Measurements from ENCODE around the gene STX7.

DNA sequence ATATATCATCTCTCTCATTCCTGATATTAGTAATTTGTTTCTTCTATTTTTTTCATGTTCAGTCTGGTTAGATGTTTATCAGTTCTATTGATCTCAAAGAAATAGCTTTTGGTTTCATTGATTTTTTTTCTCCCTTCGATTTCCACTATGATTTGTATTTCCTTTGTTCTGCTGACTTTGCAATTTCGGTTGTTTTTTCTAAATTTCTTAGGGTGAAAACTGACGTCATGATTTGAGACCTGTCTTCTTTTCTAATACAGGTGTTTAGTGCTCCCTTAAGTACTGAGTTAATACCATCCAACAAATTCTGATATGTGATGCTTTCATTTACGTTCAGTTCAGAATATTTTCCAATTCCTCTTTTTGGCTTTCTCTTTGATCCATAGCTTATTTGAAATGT is 25.2 kb downstream of the STX7 start:
- TF ChIP-seq, protein P1, sequence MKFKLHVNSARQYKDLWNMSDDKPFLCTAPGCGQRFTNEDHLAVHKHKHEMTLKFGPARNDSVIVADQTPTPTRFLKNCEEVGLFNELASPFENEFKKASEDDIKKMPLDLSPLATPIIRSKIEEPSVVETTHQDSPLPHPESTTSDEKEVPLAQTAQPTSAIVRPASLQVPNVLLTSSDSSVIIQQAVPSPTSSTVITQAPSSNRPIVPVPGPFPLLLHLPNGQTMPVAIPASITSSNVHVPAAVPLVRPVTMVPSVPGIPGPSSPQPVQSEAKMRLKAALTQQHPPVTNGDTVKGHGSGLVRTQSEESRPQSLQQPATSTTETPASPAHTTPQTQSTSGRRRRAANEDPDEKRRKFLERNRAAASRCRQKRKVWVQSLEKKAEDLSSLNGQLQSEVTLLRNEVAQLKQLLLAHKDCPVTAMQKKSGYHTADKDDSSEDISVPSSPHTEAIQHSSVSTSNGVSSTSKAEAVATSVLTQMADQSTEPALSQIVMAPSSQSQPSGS (CRISPR knock-in tag; IDR thresholded peaks at IDR 0.05; ENCODE audit: borderline replicate concordance, low read depth) = no peak
- no peak for TF ChIP-seq TEAD4 (CRISPR knock-in tag; IDR thresholded peaks at IDR 0.05)
- no peak for TF ChIP-seq HMGA2 (CRISPR knock-in tag; IDR thresholded peaks at IDR 0.05)
- no peak for TF ChIP-seq CREB1 (CRISPR knock-in tag; IDR thresholded peaks at IDR 0.05)
- TF ChIP-seq, protein P2, sequence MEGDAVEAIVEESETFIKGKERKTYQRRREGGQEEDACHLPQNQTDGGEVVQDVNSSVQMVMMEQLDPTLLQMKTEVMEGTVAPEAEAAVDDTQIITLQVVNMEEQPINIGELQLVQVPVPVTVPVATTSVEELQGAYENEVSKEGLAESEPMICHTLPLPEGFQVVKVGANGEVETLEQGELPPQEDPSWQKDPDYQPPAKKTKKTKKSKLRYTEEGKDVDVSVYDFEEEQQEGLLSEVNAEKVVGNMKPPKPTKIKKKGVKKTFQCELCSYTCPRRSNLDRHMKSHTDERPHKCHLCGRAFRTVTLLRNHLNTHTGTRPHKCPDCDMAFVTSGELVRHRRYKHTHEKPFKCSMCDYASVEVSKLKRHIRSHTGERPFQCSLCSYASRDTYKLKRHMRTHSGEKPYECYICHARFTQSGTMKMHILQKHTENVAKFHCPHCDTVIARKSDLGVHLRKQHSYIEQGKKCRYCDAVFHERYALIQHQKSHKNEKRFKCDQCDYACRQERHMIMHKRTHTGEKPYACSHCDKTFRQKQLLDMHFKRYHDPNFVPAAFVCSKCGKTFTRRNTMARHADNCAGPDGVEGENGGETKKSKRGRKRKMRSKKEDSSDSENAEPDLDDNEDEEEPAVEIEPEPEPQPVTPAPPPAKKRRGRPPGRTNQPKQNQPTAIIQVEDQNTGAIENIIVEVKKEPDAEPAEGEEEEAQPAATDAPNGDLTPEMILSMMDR (IDR thresholded peaks at IDR 0.05) = no peak
- TF ChIP-seq, protein P3, sequence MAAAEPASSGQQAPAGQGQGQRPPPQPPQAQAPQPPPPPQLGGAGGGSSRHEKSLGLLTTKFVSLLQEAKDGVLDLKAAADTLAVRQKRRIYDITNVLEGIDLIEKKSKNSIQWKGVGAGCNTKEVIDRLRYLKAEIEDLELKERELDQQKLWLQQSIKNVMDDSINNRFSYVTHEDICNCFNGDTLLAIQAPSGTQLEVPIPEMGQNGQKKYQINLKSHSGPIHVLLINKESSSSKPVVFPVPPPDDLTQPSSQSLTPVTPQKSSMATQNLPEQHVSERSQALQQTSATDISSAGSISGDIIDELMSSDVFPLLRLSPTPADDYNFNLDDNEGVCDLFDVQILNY (CRISPR knock-in tag; IDR thresholded peaks at IDR 0.05) = no peak
- TF ChIP-seq, protein P4, sequence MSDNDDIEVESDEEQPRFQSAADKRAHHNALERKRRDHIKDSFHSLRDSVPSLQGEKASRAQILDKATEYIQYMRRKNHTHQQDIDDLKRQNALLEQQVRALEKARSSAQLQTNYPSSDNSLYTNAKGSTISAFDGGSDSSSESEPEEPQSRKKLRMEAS (CRISPR knock-in tag; IDR thresholded peaks at IDR 0.05) = no peak
- TF ChIP-seq NR1H2 (CRISPR knock-in tag; IDR thresholded peaks at IDR 0.05) = no peak
- TF ChIP-seq ZNF317 (CRISPR knock-in tag; IDR thresholded peaks at IDR 0.05; ENCODE audit: borderline replicate concordance, low read depth) = no peak
- TF ChIP-seq, protein P5, sequence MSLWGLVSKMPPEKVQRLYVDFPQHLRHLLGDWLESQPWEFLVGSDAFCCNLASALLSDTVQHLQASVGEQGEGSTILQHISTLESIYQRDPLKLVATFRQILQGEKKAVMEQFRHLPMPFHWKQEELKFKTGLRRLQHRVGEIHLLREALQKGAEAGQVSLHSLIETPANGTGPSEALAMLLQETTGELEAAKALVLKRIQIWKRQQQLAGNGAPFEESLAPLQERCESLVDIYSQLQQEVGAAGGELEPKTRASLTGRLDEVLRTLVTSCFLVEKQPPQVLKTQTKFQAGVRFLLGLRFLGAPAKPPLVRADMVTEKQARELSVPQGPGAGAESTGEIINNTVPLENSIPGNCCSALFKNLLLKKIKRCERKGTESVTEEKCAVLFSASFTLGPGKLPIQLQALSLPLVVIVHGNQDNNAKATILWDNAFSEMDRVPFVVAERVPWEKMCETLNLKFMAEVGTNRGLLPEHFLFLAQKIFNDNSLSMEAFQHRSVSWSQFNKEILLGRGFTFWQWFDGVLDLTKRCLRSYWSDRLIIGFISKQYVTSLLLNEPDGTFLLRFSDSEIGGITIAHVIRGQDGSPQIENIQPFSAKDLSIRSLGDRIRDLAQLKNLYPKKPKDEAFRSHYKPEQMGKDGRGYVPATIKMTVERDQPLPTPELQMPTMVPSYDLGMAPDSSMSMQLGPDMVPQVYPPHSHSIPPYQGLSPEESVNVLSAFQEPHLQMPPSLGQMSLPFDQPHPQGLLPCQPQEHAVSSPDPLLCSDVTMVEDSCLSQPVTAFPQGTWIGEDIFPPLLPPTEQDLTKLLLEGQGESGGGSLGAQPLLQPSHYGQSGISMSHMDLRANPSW (CRISPR knock-in tag; conservative IDR thresholded peaks at IDR 0.05; ENCODE audit: low read depth) = no peak
- no peak for TF ChIP-seq NR3C1 (CRISPR knock-in tag; conservative IDR thresholded peaks at IDR 0.05; ENCODE audit: low read depth)
- TF ChIP-seq, protein P6, sequence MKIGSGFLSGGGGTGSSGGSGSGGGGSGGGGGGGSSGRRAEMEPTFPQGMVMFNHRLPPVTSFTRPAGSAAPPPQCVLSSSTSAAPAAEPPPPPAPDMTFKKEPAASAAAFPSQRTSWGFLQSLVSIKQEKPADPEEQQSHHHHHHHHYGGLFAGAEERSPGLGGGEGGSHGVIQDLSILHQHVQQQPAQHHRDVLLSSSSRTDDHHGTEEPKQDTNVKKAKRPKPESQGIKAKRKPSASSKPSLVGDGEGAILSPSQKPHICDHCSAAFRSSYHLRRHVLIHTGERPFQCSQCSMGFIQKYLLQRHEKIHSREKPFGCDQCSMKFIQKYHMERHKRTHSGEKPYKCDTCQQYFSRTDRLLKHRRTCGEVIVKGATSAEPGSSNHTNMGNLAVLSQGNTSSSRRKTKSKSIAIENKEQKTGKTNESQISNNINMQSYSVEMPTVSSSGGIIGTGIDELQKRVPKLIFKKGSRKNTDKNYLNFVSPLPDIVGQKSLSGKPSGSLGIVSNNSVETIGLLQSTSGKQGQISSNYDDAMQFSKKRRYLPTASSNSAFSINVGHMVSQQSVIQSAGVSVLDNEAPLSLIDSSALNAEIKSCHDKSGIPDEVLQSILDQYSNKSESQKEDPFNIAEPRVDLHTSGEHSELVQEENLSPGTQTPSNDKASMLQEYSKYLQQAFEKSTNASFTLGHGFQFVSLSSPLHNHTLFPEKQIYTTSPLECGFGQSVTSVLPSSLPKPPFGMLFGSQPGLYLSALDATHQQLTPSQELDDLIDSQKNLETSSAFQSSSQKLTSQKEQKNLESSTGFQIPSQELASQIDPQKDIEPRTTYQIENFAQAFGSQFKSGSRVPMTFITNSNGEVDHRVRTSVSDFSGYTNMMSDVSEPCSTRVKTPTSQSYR (CRISPR knock-in tag; IDR thresholded peaks at IDR 0.05) = no peak

All from WTC11 (cell line).